Mesendoderm (in vitro differentiated cells): ENCODE results near the gene PROKR1.
A peak's percentile ranks its signal among the peaks of the same experiment; 100 is the strongest.

Experiments
- DNase-seq: peaks from one replicate; pipeline ENCODE4 v3.0.0; 2013
- H2AK5ac ChIP-seq: 2 replicates; pipeline ENCODE4 v1.6.1; 2013; ENCODE audit warnings: low read length, inconsistent platforms
- H2BK120ac ChIP-seq: 2 replicates; pipeline ENCODE4 v1.6.1; 2013; ENCODE audit warnings: low read depth, mild to moderate bottlenecking, low read length, moderate library complexity, mixed read lengths
- H2BK15ac ChIP-seq: replicated peaks from 2 replicates; pipeline ENCODE4 v1.6.1; 2013; ENCODE audit warnings: low read depth, mild to moderate bottlenecking, moderate library complexity
- H2BK5ac ChIP-seq: 2 replicates; pipeline ENCODE4 v1.6.1; 2013; ENCODE audit warnings: low read length, inconsistent platforms
- H3K18ac ChIP-seq: 2 replicates; pipeline ENCODE4 v1.6.1; 2013; ENCODE audit warnings: mild to moderate bottlenecking, low read length, mixed read lengths
- H3K23ac ChIP-seq: one replicate; pipeline ENCODE4 v1.6.1; 2013; ENCODE audit warnings: low read length
- H3K27ac ChIP-seq: 2 replicates; pipeline ENCODE4 v1.5.1; 2013; ENCODE audit warnings: low read depth, mild to moderate bottlenecking, inconsistent platforms, low read length, moderate library complexity
- H3K27me3 ChIP-seq: 2 replicates; pipeline ENCODE4 v1.6.1; 2013; ENCODE audit warnings: low read length, control low read depth, mild to moderate bottlenecking, inconsistent platforms; ENCODE audit not compliant: insufficient read depth, poor library complexity
- H3K36me3 ChIP-seq: 2 replicates; pipeline ENCODE4 v1.6.1; 2013; ENCODE audit warnings: low read length, inconsistent platforms; ENCODE audit not compliant: control insufficient read depth, insufficient read depth
- H3K4ac ChIP-seq: one replicate; pipeline ENCODE4 v1.6.1; 2013; ENCODE audit warnings: low read depth, mild to moderate bottlenecking, low read length, moderate library complexity
- H3K4me1 ChIP-seq: 2 replicates; pipeline ENCODE4 v1.6.1; 2013; ENCODE audit warnings: low read depth, low read length, inconsistent platforms; ENCODE audit not compliant: control insufficient read depth
- H3K4me2 ChIP-seq: 2 replicates; pipeline ENCODE4 v1.6.1; 2013; ENCODE audit warnings: low read length
- H3K4me3 ChIP-seq: 2 replicates; pipeline ENCODE4 v1.5.1; 2013; ENCODE audit warnings: mild to moderate bottlenecking, low read length
- H3K56ac ChIP-seq: one replicate; pipeline ENCODE4 v1.6.1; 2013; ENCODE audit warnings: low read length
- H3K79me1 ChIP-seq: 2 replicates; pipeline ENCODE4 v1.6.1; 2013; ENCODE audit warnings: low read length, inconsistent platforms
- H3K79me2 ChIP-seq: 2 replicates; pipeline ENCODE4 v1.6.1; 2013; ENCODE audit warnings: mild to moderate bottlenecking, low read length; ENCODE audit not compliant: control insufficient read depth, insufficient read depth
- H3K9ac ChIP-seq: 2 replicates; pipeline ENCODE4 v1.6.1; 2013; ENCODE audit warnings: low read length, inconsistent platforms
- H4K5ac ChIP-seq: one replicate; pipeline ENCODE4 v1.6.1; 2013; ENCODE audit warnings: low read length
- H4K8ac ChIP-seq: one replicate; pipeline ENCODE4 v1.6.1; 2013; ENCODE audit warnings: low read depth, mild to moderate bottlenecking, control low read depth, low read length, moderate library complexity
- WGBS: extraction: QIAGEN DNeasy Blood & Tissue Kit; methylation state at CpG from one replicate; pipeline ENCODE4 v1.1.7; 2013; ENCODE audit warnings: low lambda C conversion rate, missing lambda C conversion rate; ENCODE audit not compliant: insufficient coverage; ENCODE audit errors: extremely low coverage; 5-methylcytosine and 5-hydroxymethylcytosine counted together

PROKR1 gene

GRCh38 chr2:68659081-68659480 lies 15.7 kb downstream of the PROKR1 start:
- no peak overlapping the region for H3K9ac ChIP-seq
- no peak overlapping the region for H2BK120ac ChIP-seq
- no peak overlapping the region for H3K4me2 ChIP-seq
- no peak overlapping the region for H2AK5ac ChIP-seq
- H3K18ac ChIP-seq: no peak overlapping the region
- H3K27ac ChIP-seq: no peak overlapping the region
- no peak overlapping the region for H4K5ac ChIP-seq
- no peak overlapping the region for H2BK5ac ChIP-seq
- no peak overlapping the region for H3K4me3 ChIP-seq
- H3K4ac ChIP-seq: no peak overlapping the region
- no peaks in the 10 kb centered on the region for H3K27me3 ChIP-seq
- no peak overlapping the region for H4K8ac ChIP-seq
- H3K56ac ChIP-seq: no peak overlapping the region
- no peaks in the 10 kb centered on the region for H3K79me1 ChIP-seq
- H3K4me1 ChIP-seq: no peaks in the 10 kb centered on the region
- DNase-seq: no peak
- no peak overlapping the region for H2BK15ac ChIP-seq
- no peaks in the 10 kb centered on the region for H3K79me2 ChIP-seq
- H3K23ac ChIP-seq: no peak overlapping the region
- H3K36me3 ChIP-seq: no peaks in the 10 kb centered on the region

DNA sequence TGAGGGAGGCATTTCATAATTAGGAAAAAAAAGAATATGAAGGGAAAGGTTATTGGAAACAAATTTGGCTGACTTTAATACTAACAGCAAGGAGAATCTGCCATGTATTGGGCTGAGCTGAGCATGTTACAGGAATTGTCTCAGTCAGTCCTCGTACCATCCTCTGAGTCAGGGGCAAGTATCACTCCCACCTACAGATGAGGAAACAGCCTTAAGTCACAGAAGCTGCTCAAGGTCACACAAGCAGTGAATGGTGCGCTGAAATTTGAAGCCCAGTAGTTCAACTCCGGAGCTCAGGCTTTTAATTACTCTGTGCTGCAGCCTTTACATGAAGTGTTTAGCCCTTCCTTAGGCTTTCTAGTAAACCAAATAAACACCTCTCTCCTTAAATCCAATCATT lies 17.3 kb downstream of the PROKR1 start:
- no peak overlapping the region for H3K4me2 ChIP-seq
- H3K79me1 ChIP-seq: no peaks in the 10 kb centered on the region
- no peak overlapping the region for H3K4me3 ChIP-seq
- no peak overlapping the region for H4K8ac ChIP-seq
- no peak overlapping the region for H3K27ac ChIP-seq
- H3K36me3 ChIP-seq: no peaks in the 10 kb centered on the region
- H3K4ac ChIP-seq: no peak overlapping the region
- no peak overlapping the region for H3K23ac ChIP-seq
- H3K18ac ChIP-seq: no peak overlapping the region
- no peak overlapping the region for H2BK5ac ChIP-seq
- no peaks in the 10 kb centered on the region for H3K4me1 ChIP-seq
- H3K9ac ChIP-seq: no peak overlapping the region
- WGBS: no CpG with 5 or more reads among the region's 3 CpGs
- H3K79me2 ChIP-seq: no peaks in the 10 kb centered on the region
- H4K5ac ChIP-seq: no peak overlapping the region
- no peak for DNase-seq
- no peak overlapping the region for H2BK15ac ChIP-seq
- no peaks in the 10 kb centered on the region for H3K27me3 ChIP-seq
- H2AK5ac ChIP-seq: no peak overlapping the region
- no peak overlapping the region for H3K56ac ChIP-seq
- no peak overlapping the region for H2BK120ac ChIP-seq

DNA sequence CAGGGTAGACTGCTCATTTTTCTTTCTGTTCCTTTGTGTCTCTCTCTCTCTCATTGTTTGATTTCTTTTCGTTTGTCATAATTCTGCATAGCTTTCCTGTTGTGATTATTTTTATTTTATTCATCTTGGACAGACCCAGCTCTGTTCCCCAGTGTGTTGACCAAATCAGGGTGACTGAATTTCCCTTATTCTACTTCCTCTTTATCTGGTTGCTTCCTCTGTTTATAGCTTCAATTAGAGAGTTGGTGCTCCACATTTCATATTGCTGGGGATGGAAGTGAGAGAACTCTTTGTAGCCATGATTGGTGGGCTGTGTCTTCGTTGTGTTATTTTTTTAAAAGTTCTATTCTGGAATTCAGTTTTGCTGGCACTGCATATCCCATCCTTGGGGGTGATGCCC lies 19.1 kb downstream of the PROKR1 start:
- Histone ChIP-seq H3K18ac (no peak overlapping the region), H3K9ac (no peak overlapping the region), H2AK5ac (no peak overlapping the region), H3K79me2 (no peaks in the 10 kb centered on the region), H2BK5ac (no peak overlapping the region), H3K27ac (no peak overlapping the region), H4K8ac (no peak overlapping the region), H3K23ac (no peak overlapping the region), H2BK15ac (no peak overlapping the region), H3K36me3 (no peaks in the 10 kb centered on the region), H3K4ac (no peak overlapping the region), H3K4me3 (no peak overlapping the region), H3K4me2 (no peak overlapping the region), H3K27me3 (no peaks in the 10 kb centered on the region), H3K56ac (no peak overlapping the region), H4K5ac (no peak overlapping the region), H2BK120ac (no peak overlapping the region), H3K79me1 (no peaks in the 10 kb centered on the region), H3K4me1 (no peaks in the 10 kb centered on the region)
- no peak for DNase-seq
- WGBS: no CpG with 5 or more reads among the region's 2 CpGs

DNA sequence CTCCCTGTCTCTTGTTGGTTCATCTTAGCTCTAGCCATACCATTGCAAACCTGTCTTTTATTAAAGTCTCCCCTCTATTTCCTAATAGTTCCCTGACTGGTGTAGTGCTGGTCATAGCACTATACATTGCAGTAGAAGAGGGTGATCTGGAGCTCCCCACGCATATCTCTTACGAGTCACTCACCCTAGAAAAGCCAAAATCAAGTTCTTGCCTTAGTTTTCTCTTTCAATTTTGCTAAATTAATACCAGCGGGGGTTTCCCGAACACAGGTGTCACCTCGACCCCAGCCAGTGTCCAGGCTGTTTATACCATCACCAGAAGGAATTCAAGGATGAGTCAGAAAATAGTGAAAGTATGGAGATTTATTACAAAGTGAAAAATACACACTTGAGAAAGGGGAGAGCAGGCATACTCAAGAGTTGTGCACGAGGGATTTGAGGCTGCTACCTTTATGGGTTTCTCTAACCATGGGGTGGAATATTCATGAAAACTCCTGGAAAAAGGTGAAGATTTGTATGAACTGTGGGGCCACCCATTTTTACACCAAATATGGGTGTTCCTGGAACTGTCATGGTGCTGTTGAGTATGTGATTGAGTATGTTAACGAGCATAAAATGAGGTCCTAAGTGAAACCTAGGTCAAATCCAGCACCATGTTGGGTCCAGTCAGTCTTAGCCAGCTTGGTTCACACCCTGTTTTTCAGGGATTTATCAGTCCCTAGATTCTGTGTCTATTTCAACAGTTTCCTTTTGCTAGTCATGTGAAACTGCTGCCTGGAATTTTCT lies 20.2 kb downstream of the PROKR1 start:
- Histone ChIP-seq H3K4me3 (no peak overlapping the region), H3K36me3 (no peaks in the 10 kb centered on the region), H3K79me2 (no peaks in the 10 kb centered on the region), H3K4ac (peak overlapping the region; percentile 70), H3K4me1 (no peaks in the 10 kb centered on the region), H4K8ac (no peak overlapping the region), H3K9ac (no peak overlapping the region), H3K79me1 (no peaks in the 10 kb centered on the region), H3K18ac (no peak overlapping the region), H2BK5ac (no peak overlapping the region), H2BK15ac (no peak overlapping the region), H2BK120ac (no peak overlapping the region), H2AK5ac (no peak overlapping the region), H3K4me2 (no peak overlapping the region), H3K23ac (no peak overlapping the region), H3K56ac (no peak overlapping the region), H4K5ac (no peak overlapping the region), H3K27ac (no peak overlapping the region), H3K27me3 (no peaks in the 10 kb centered on the region)
- WGBS: no CpG with 5 or more reads among the region's 7 CpGs
- DNase-seq: no peak

- Histone ChIP-seq H2BK15ac (no peak overlapping the region), H3K79me1 (no peaks in the 10 kb centered on the region), H4K5ac (no peak overlapping the region), H3K4me1 (peaks cover 2% of the 10 kb centered on the region), H3K18ac (no peak overlapping the region), H3K9ac (no peak overlapping the region), H3K4me3 (no peak overlapping the region), H3K79me2 (no peaks in the 10 kb centered on the region), H3K27ac (no peak overlapping the region), H3K23ac (no peak overlapping the region), H3K27me3 (no peaks in the 10 kb centered on the region), H3K4me2 (no peak overlapping the region), H2AK5ac (no peak overlapping the region), H4K8ac (no peak overlapping the region), H3K56ac (no peak overlapping the region), H3K4ac (no peak overlapping the region), H2BK5ac (no peak overlapping the region), H2BK120ac (no peak overlapping the region), H3K36me3 (no peaks in the 10 kb centered on the region)
- WGBS: no CpG with 5 or more reads among the region's 2 CpGs
- no peak for DNase-seq
Measured at GRCh38 chr2:68667371-68667770, 24.0 kb downstream of the PROKR1 start.

DNA sequence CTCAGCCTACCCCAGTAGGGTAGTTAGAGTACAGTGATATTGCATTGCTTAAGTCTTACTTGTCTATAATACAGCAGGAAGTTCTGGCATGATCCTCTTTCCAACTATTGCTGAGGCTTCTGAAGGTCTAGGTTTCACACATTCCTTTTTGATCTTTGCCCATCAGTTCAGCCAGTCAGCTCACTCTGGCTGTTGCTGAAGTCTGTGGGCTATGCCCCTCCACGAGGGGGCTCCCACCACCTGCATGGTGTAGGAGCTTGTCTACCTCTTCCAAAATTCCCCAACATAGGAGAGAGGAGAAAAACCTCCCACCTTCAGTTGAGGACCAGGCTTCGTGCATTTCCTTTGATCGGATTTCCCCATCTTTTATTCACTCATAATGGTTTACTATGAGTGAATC lies 26.3 kb downstream of the PROKR1 start:
- Histone ChIP-seq H3K36me3 (no peaks in the 10 kb centered on the region), H3K27me3 (no peaks in the 10 kb centered on the region), H3K9ac (no peak overlapping the region), H3K4me2 (no peak overlapping the region), H2BK5ac (no peak overlapping the region), H2AK5ac (no peak overlapping the region), H4K5ac (no peak overlapping the region), H3K4ac (no peak overlapping the region), H3K4me3 (no peak overlapping the region), H3K79me1 (no peaks in the 10 kb centered on the region), H4K8ac (no peak overlapping the region), H3K23ac (no peak overlapping the region), H2BK15ac (no peak overlapping the region), H2BK120ac (no peak overlapping the region), H3K18ac (no peak overlapping the region), H3K56ac (no peak overlapping the region), H3K79me2 (no peaks in the 10 kb centered on the region), H3K4me1 (peaks cover 2% of the 10 kb centered on the region), H3K27ac (no peak overlapping the region)
- DNase-seq: peak; percentile 2
- WGBS: no CpG with 5 or more reads among the region's 3 CpGs
